Inferior parietal cortex (tissue), 1 donor: Measurements from ENCODE around the gene CLIC5.
A peak's percentile ranks its signal among the peaks of the same experiment; 100 is the strongest.

Source experiments
- DNase-seq: peaks from one replicate; pipeline ENCODE4 v3.0.0-alpha.2; 2016; ENCODE audit errors: extremely low spot score

CLIC5 gene

GRCh38 chr6:46015119-46015968 lies at the start of gene CLIC5:
Gene CLIC5, minus strand, starts transcription at chr6:46015860. Its CDS starts 318 bp downstream, at chr6:46015542.
- DNase-seq, result no peak

GRCh38 chr6:46062991-46063390 lies 47.3 kb upstream of the CLIC5 start:
- no peak for DNase-seq

- DNase-seq, result no peak
These were observed 46.7 kb upstream of the CLIC5 start for GRCh38 chr6:46062312-46062711.

GRCh38 chr6:46061497-46061896 lies 45.8 kb upstream of the CLIC5 start:
- no peak for DNase-seq

GRCh38 chr6:46059608-46060007 lies 43.9 kb upstream of the CLIC5 start:
- DNase-seq, result no peak

- DNase-seq, result no peak
These were observed 43.3 kb upstream of the CLIC5 start for GRCh38 chr6:46058951-46059350.

- no peak for DNase-seq
These were observed 42.1 kb upstream of the CLIC5 start for GRCh38 chr6:46057792-46058191.

- DNase-seq, result no peak
These were observed 41.4 kb upstream of the CLIC5 start for GRCh38 chr6:46056906-46057529.

- no peak for DNase-seq
These were observed 38.9 kb upstream of the CLIC5 start for GRCh38 chr6:46054516-46054915.

GRCh38 chr6:46053039-46053933 lies 37.6 kb upstream of the CLIC5 start:
- DNase-seq, result no peak

- DNase-seq, result no peak
These were observed 36.8 kb upstream of the CLIC5 start for GRCh38 chr6:46052479-46052878.

GRCh38 chr6:46051962-46052361 lies 36.3 kb upstream of the CLIC5 start:
- DNase-seq, result no peak

- DNase-seq, result no peak
These were observed 35.3 kb upstream of the CLIC5 start for GRCh38 chr6:46050845-46051405.

GRCh38 chr6:46048646-46049297 lies 33.1 kb upstream of the CLIC5 start:
- DNase-seq, result no peak

- DNase-seq, result no peak
These were observed 31.0 kb upstream of the CLIC5 start for GRCh38 chr6:46046558-46047174.

GRCh38 chr6:46044881-46045617 lies 29.4 kb upstream of the CLIC5 start:
- DNase-seq, result no peak

GRCh38 chr6:46042355-46042999 lies 26.8 kb upstream of the CLIC5 start:
- peak; percentile 33 for DNase-seq

GRCh38 chr6:46040288-46040687 lies 24.6 kb upstream of the CLIC5 start:
- no peak for DNase-seq

GRCh38 chr6:46039646-46040045 lies 24.0 kb upstream of the CLIC5 start:
- no peak for DNase-seq

GRCh38 chr6:46036911-46037310 lies 21.3 kb upstream of the CLIC5 start:
- no peak for DNase-seq
